ENCODE results near the gene MAVS.

DNA sequence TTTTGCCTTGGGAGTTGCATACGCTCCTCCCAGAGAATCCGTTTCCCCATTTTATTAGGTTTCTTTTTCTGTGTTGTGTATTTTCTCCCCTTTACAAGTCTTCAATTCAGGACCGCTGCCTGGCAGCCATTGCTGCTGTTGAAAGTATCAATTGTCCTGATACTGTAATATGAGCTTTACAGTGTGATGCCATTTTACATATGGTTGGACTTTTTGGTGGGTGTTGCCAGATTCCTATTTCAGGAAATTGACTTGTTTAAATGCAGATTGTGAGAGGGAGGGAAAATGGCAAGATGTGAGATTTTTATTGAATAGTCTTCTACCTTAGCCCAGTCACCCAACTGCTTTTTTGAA, 43.7 kb downstream of the MAVS start:
- TF ChIP-seq, protein P1, sequence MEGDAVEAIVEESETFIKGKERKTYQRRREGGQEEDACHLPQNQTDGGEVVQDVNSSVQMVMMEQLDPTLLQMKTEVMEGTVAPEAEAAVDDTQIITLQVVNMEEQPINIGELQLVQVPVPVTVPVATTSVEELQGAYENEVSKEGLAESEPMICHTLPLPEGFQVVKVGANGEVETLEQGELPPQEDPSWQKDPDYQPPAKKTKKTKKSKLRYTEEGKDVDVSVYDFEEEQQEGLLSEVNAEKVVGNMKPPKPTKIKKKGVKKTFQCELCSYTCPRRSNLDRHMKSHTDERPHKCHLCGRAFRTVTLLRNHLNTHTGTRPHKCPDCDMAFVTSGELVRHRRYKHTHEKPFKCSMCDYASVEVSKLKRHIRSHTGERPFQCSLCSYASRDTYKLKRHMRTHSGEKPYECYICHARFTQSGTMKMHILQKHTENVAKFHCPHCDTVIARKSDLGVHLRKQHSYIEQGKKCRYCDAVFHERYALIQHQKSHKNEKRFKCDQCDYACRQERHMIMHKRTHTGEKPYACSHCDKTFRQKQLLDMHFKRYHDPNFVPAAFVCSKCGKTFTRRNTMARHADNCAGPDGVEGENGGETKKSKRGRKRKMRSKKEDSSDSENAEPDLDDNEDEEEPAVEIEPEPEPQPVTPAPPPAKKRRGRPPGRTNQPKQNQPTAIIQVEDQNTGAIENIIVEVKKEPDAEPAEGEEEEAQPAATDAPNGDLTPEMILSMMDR (IDR thresholded peaks at IDR 0.05) = no peak
- no peak for TF ChIP-seq POLR2A (IDR thresholded peaks at IDR 0.05)

Measured in transverse colon (tissue), 3 donors.